HG02678 (cell line): Measurements from ENCODE around the gene BTBD9.
A peak's percentile ranks its signal among the peaks of the same experiment; 100 is the strongest.

Experiments
- ATAC-seq: cut with Tn5 transposase; IDR thresholded peaks from one replicate; pipeline ENCODE4 v1.9.1; 2021; ENCODE audit warnings: mild to moderate bottlenecking, moderate library complexity; ENCODE audit not compliant: unreplicated experiment

BTBD9 gene

GRCh38 chr6:38639498-38640215 lies at the start of gene BTBD9:
TSS of gene BTBD9 (minus strand) at chr6:38639929.
- peak; percentile 85 for ATAC-seq

GRCh38 chr6:38688579-38689087 lies 48.9 kb upstream of the BTBD9 start:
- no peak for ATAC-seq

GRCh38 chr6:38687549-38687948 lies 47.8 kb upstream of the BTBD9 start:
- no peak for ATAC-seq

- ATAC-seq: no peak
Measured at GRCh38 chr6:38687043-38687353, 47.3 kb upstream of the BTBD9 start.

GRCh38 chr6:38686270-38687042 lies 46.7 kb upstream of the BTBD9 start:
- no peak for ATAC-seq

GRCh38 chr6:38684904-38685303 lies 45.2 kb upstream of the BTBD9 start:
- no peak for ATAC-seq

GRCh38 chr6:38684237-38684636 lies 44.5 kb upstream of the BTBD9 start:
- ATAC-seq: no peak

GRCh38 chr6:38681850-38682249 lies 42.1 kb upstream of the BTBD9 start:
- no peak for ATAC-seq

- ATAC-seq: no peak
Measured at GRCh38 chr6:38679668-38680067, 39.9 kb upstream of the BTBD9 start.

GRCh38 chr6:38678178-38678760 lies 38.5 kb upstream of the BTBD9 start:
- ATAC-seq: no peak

- ATAC-seq: peak; percentile 10
Measured at GRCh38 chr6:38676974-38677544, 37.3 kb upstream of the BTBD9 start.

GRCh38 chr6:38676236-38676973 lies 36.7 kb upstream of the BTBD9 start:
- ATAC-seq: peak; percentile 46

GRCh38 chr6:38673397-38674165 lies 33.9 kb upstream of the BTBD9 start:
- ATAC-seq: no peak

GRCh38 chr6:38671885-38672467 lies 32.2 kb upstream of the BTBD9 start:
- ATAC-seq: peak; percentile 75

- ATAC-seq: no peak
Measured at GRCh38 chr6:38658418-38659167, 18.9 kb upstream of the BTBD9 start.

- no peak for ATAC-seq
Measured at GRCh38 chr6:38656896-38657295, 17.2 kb upstream of the BTBD9 start.

GRCh38 chr6:38654263-38654662 lies 14.5 kb upstream of the BTBD9 start:
- ATAC-seq: no peak

- no peak for ATAC-seq
Measured at GRCh38 chr6:38651121-38651784, 11.5 kb upstream of the BTBD9 start.
